ENCODE measurements around the gene ADGRG7.
"Not testable (repeated sequence)": the region's sequence is repeated elsewhere in the genome, so short reads cannot be mapped to it uniquely, and the experiment has no call there.

The ADGRG7 gene, protein sequence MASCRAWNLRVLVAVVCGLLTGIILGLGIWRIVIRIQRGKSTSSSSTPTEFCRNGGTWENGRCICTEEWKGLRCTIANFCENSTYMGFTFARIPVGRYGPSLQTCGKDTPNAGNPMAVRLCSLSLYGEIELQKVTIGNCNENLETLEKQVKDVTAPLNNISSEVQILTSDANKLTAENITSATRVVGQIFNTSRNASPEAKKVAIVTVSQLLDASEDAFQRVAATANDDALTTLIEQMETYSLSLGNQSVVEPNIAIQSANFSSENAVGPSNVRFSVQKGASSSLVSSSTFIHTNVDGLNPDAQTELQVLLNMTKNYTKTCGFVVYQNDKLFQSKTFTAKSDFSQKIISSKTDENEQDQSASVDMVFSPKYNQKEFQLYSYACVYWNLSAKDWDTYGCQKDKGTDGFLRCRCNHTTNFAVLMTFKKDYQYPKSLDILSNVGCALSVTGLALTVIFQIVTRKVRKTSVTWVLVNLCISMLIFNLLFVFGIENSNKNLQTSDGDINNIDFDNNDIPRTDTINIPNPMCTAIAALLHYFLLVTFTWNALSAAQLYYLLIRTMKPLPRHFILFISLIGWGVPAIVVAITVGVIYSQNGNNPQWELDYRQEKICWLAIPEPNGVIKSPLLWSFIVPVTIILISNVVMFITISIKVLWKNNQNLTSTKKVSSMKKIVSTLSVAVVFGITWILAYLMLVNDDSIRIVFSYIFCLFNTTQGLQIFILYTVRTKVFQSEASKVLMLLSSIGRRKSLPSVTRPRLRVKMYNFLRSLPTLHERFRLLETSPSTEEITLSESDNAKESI

DNA sequence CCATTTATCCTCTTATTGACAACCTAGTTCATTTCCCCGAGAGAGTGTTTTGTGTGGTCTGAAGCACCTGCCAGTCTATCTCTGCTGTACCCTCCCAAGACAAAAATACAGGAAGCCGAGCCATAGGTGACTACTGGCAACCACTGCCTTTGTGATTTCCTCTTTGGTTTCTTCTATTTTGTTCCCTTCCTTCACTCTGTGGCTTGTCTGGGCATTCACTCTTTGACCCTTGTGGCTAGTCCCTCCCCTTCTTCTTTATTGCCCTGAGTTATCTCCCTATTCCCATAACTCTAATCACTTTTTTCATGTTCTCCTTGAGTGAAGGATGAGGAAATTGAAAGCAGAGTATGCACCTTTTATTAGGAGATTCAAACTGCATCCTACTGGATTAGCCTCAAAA is at the start of gene ADGRG7:
Gene ADGRG7, plus strand, starts transcription at position 297 of the 400 bp plus-strand sequence. CDS start 256 bp downstream, outside the sequence.
- DNase-seq = no peak
- intact Hi-C loops (cut with DNase I) = no loop called here

GRCh38 chr3:100560426-100560825 is 49.0 kb upstream of the ADGRG7 start:
- no peak for DNase-seq
- intact Hi-C loops (cut with DNase I) = no loop called here

- no peak for DNase-seq
- intact Hi-C loops (cut with DNase I) = no loop called here
Observed at GRCh38 chr3:100561459-100562158, 47.8 kb upstream of the ADGRG7 start.

DNA sequence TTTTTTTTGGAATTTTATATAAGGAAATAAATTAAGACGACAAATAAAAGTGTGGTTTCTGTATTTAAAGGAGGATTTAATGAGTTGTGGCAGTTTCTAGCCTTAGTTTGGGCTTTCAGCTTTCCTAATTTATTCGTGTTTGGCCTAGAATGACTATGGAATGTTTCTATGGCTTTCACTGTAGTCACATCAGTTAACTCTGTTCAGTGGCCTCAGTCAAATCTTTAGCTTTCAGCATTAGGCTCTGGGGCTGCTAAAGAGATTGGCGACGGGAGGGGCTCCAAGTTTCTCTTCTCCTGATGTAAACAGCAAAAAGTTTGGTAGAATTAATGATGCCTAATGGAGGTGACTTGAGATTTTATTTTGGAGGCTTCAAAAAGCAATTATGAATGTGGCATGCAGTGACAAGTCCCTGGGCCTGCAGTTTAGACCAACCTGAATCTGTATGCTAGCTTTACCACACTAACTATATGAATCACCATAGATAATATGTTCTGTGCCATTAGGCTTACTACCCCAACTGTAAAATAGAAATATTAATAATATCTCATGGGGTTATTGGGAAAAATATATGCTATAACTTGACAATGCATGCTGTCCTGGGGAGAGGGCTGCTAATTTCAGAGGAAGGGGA is 47.1 kb upstream of the ADGRG7 start:
- no peak for DNase-seq
- intact Hi-C loops (cut with DNase I) = no loop called here

- DNase-seq = no peak
- intact Hi-C loops (cut with DNase I) = no loop called here
Observed at GRCh38 chr3:100563228-100563627, 46.2 kb upstream of the ADGRG7 start.

DNA sequence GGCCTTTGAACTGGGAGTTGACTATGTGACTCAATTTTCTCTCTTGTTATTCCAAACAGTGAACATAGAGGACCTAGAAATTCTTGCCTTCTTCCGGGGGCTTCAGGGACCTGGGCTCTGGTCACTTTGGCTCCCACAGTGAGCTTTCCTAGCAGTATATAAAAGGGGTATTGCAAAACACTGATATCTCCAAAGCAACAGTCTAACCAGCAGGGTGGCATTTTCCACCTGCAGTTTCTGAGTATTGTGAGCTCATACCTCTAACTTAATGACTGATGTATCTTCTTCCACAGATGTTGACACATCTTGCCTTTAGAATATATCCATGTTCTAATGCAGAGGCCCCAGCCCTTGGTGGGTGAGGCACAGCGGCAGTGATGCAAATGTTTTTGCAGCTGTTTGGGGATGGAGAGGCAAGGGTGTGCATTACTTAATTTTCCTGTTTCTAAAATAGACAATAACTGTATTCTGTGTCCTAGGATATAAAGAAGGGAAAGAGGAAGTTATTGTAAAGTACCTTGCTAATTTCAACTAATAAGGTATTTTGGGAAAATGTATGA is 45.7 kb upstream of the ADGRG7 start:
- intact Hi-C loops (cut with DNase I) = no loop called here
- DNase-seq = no peak

DNA sequence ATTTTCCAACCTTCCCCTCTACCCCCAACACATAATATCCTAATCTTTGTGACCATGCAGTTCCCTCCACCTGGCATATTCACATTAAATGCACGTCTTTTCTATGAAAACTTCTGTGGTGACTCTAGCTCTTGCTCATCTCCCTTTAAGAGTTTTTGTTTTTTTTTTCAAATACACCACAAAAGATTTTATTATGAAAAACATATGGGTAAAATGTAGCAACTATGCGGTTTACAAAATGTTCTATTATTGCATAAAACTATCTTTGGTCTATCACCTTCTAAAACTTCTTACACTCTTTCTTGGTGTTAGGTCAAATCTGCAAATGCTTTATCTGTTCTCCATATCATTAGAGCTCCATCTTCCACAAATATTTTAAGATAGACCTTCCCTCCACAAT is 38.6 kb upstream of the ADGRG7 start:
- DNase-seq = no peak
- intact Hi-C loops (cut with DNase I) = no loop called here

- DNase-seq = no peak
- intact Hi-C loops (cut with DNase I) = no loop called here
Observed at GRCh38 chr3:100574536-100574935, 34.9 kb upstream of the ADGRG7 start.

- DNase-seq = no peak
- intact Hi-C loops (cut with DNase I) = no loop called here
Observed at GRCh38 chr3:100575704-100576103, 33.7 kb upstream of the ADGRG7 start.

- intact Hi-C loops (cut with DNase I) = no loop called here
- no peak for DNase-seq
Observed at GRCh38 chr3:100577382-100578008, 31.9 kb upstream of the ADGRG7 start.

- DNase-seq = no peak
- intact Hi-C loops (cut with DNase I) = no loop called here
Observed at GRCh38 chr3:100578646-100579045, 30.8 kb upstream of the ADGRG7 start.

DNA sequence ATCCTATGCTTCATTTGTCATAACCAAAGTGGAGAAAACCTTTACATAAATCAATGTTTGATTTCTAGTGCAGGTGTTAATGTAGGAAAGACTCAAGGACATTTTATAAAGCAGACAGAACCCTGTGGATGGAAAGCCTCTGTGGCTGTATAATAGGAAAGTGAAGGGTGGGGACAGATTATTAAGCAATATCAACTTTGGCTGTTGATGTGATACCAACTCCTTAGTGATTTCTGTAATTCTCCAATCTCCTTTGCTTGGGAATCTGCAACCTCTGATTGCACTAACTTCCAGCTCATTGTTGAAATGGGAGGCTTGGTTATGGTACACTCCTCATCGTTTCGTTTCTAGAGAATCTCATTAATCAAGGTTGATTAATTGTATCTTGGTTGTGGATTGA is 29.3 kb upstream of the ADGRG7 start:
- intact Hi-C loops (cut with DNase I) = no loop called here
- DNase-seq = no peak

GRCh38 chr3:100581650-100582049 is 27.8 kb upstream of the ADGRG7 start:
- intact Hi-C loops (cut with DNase I) = no loop called here
- no peak for DNase-seq

- intact Hi-C loops (cut with DNase I); DNase-seq: not testable (repeated sequence)
Observed at GRCh38 chr3:100582157-100582556, 27.2 kb upstream of the ADGRG7 start.

GRCh38 chr3:100584101-100584660 is 25.2 kb upstream of the ADGRG7 start:
- no peak for DNase-seq
- intact Hi-C loops (cut with DNase I) = no loop called here

GRCh38 chr3:100586832-100587231 is 22.6 kb upstream of the ADGRG7 start:
- no peak for DNase-seq
- intact Hi-C loops (cut with DNase I) = no loop called here

- intact Hi-C loops (cut with DNase I) = no loop called here
- no peak for DNase-seq
Observed at GRCh38 chr3:100588251-100588650, 21.1 kb upstream of the ADGRG7 start.

DNA sequence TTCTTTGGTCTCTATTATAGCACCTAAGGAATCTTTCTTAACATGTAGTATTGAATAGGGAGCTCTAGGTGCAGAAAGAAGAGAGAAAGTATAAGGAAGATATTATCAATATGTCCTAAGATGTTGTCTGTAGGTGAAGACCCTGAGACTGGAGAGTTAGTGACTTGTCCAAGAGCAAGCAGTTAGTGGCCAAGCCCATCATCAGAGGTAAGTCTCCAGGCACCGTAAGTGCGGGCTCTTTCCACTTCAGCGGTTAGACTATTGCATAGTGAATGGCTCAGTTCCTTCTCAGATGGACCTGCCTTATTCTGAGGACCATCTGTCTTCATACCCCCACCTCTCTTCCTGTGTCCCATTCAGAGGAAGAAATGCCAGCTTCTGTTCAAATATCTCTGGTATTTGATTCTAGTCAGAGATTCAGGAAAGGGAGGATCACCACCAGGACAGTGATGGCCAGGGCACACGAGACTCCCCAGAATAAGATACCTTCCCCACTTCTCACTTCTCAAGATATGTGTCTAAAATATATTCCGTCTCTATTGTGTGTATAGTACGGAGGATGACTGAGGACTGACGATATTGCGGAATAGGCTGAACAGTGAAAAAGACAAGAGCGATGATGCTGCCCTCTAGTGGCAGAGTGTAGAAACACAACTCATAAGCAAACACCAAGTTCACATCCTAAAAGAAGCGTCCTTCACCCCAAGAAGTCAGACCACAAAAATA is 19.1 kb upstream of the ADGRG7 start:
- intact Hi-C loops (cut with DNase I) = loop anchor here (1.0 to 10.0 kb wide), 3 partner anchors 127 to 755 kb away; no protein-coding TSS in a partner anchor
- DNase-seq = peak in 4 of 10 donors; percentile 48 to 61 (median 52)

DNA sequence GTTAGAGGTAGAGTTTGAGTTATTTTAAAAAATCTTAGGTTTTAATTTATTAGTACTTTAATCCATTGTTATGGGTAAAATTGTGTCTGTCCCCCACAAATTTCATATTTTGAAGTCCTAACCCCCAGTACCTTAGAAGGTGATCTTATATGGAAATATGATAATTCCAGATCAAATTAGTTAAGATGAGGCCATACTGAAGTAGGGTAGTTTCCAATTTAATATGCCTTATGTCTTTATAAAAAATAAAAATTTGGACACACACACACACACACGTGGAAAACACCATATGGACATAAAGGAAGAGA is 18.6 kb upstream of the ADGRG7 start:
- intact Hi-C loops (cut with DNase I) = loop anchor here (1.0 to 10.0 kb wide), 3 partner anchors 127 to 756 kb away; no protein-coding TSS in a partner anchor
- DNase-seq = no peak
